DND-41 (cell line): ENCODE data around the gene NCK2.

ENCODE experiments used
- CTCF ChIP-seq: IDR thresholded peaks from 2 replicates; pipeline ENCODE4 v1.5.1; 2012; ENCODE audit warnings: borderline replicate concordance, low read length, moderate library complexity, mild to moderate bottlenecking; ENCODE audit not compliant: poor library complexity, severe bottlenecking; ENCODE audit errors: extremely low read depth
- EZH2 ChIP-seq: IDR thresholded peaks from 3 replicates; pipeline ENCODE4 v1.6.1; 2012; ENCODE audit warnings: borderline replicate concordance, low read depth, mild to moderate bottlenecking, moderate library complexity, low read length, inconsistent platforms; ENCODE audit not compliant: severe bottlenecking

- TF ChIP-seq CTCF, result no peak
- TF ChIP-seq EZH2, result no peak
Observed at GRCh38 chr2:105903051-105903674, 158.5 kb downstream of the NCK2 start.
